ENCODE measurements around the gene IPO4.
A peak's percentile ranks its signal among the peaks of the same experiment; 100 is the strongest.
"Not testable (repeated sequence)": the region's sequence is repeated elsewhere in the genome, so short reads cannot be mapped to it uniquely, and the experiment has no call there.

IPO4 gene

DNA sequence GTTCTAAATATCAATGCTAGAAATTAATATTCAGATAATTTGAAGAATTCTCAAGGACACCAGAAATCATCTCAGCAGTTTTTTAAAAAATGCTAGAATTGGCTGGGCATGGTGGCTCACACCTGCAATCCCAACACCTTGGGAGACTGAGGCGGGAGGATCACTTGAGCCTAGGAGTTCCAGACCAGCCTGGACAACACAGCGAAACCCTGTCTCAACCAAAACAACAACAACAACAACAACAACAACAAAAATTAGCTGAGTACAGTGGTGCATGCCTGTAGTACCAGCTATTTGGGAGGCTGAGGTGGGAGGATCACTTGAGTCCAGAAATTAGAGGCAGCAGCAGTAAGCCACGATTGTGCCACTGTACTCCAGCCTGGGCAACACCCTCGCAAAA, 30.5 kb upstream of the IPO4 start:
- TF ChIP-seq, protein P1, sequence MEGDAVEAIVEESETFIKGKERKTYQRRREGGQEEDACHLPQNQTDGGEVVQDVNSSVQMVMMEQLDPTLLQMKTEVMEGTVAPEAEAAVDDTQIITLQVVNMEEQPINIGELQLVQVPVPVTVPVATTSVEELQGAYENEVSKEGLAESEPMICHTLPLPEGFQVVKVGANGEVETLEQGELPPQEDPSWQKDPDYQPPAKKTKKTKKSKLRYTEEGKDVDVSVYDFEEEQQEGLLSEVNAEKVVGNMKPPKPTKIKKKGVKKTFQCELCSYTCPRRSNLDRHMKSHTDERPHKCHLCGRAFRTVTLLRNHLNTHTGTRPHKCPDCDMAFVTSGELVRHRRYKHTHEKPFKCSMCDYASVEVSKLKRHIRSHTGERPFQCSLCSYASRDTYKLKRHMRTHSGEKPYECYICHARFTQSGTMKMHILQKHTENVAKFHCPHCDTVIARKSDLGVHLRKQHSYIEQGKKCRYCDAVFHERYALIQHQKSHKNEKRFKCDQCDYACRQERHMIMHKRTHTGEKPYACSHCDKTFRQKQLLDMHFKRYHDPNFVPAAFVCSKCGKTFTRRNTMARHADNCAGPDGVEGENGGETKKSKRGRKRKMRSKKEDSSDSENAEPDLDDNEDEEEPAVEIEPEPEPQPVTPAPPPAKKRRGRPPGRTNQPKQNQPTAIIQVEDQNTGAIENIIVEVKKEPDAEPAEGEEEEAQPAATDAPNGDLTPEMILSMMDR (IDR thresholded peaks at IDR 0.05; ENCODE audit: insufficient read depth, low read length, poor library complexity, severe bottlenecking), result no peak

GRCh38 chr14:24216876-24217275, 28.3 kb upstream of the IPO4 start:
- not testable (repeated sequence) for H3K4me3 ChIP-seq (replicated peaks; ENCODE audit: low read depth, low read length); H3K36me3 ChIP-seq (ENCODE audit: control insufficient read depth, insufficient read depth, low read length); H3K27me3 ChIP-seq (replicated peaks; ENCODE audit: control insufficient read depth, insufficient read depth, low read length); DNase-seq (ENCODE audit: extremely low read depth, insufficient read length)

More for the DNA sequence above, 30.5 kb upstream of the IPO4 start:
- DNase-seq (ENCODE audit: extremely low read depth, insufficient read length), result no peak
- no peak overlapping the region for H3K4me3 ChIP-seq (replicated peaks; ENCODE audit: low read depth, low read length)
- peaks cover 3% of the 10 kb centered on the region; the same call in 1 of the 2 replicates for H3K36me3 ChIP-seq (ENCODE audit: control insufficient read depth, insufficient read depth, low read length)
- no peaks in the 10 kb centered on the region for H3K27me3 ChIP-seq (replicated peaks; ENCODE audit: control insufficient read depth, insufficient read depth, low read length)

GRCh38 chr14:24216345-24216699, 27.7 kb upstream of the IPO4 start:
- DNase-seq (ENCODE audit: extremely low read depth, insufficient read length), result no peak
- H3K36me3 ChIP-seq (ENCODE audit: control insufficient read depth, insufficient read depth, low read length), result peaks cover 5% of the 10 kb centered on the region
- TF ChIP-seq, protein P1 (IDR thresholded peaks at IDR 0.05; ENCODE audit: insufficient read depth, low read length, poor library complexity, severe bottlenecking), result no peak
- H3K4me3 ChIP-seq (replicated peaks; ENCODE audit: low read depth, low read length), result peak overlapping the region; percentile 92; the same call in 1 of the 2 replicates
- no peaks in the 10 kb centered on the region for H3K27me3 ChIP-seq (replicated peaks; ENCODE audit: control insufficient read depth, insufficient read depth, low read length)

DNA sequence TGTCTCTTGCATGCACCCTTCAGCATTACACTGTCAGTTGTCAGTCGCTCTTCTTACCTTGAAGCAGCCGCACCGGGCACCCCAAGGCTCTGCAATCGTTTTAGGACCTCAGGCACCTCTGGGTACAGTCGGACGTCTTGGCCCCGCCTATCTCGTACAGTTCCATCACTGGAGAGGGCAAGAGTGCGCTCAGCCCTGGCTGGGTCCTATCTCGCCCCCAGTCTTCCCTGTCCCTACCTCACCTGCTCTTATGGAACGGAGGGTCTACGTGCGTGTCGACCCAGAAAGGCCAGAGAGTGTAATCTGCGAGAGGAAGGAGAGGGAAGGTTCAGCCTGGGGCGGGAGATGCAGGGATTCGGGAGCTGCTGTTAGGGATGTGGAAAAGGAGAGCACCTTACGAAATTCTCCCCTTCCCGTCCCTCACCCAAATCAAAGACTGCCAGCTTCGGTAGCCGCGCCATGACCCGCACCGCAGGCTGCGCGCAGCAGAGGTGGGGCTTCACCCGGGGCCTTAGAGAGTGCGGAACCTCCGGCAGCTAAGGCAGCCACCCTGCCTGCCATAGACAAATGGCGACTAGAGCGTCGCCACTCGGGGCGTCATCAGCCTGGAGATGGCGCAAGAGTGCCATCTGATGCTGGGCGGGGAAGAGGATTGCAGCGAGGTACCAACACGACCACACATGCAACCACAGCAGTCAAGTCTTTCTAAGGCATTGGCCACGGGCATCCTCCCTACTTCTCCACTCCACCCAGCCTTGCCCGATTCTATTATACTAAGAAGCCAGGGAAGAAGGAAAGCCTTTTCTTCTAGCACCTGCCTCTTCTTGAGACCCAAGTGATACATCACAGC, 27.1 kb upstream of the IPO4 start, which contains the start of gene MDP1:
Gene MDP1 (minus strand): TSS at position 572 of the 850 bp plus-strand sequence. CDS start 111 bp downstream, at position 461.
- Histone ChIP-seq H3K27me3 (replicated peaks; ENCODE audit: control insufficient read depth, insufficient read depth, low read length) (no peaks in the 10 kb centered on the region), H3K36me3 (ENCODE audit: control insufficient read depth, insufficient read depth, low read length) (peaks cover 7% of the 10 kb centered on the region), H3K4me3 (replicated peaks; ENCODE audit: low read depth, low read length) (peak within 1 kb of the TSS; percentile 92)
- DNase-seq (ENCODE audit: extremely low read depth, insufficient read length), result peak; percentile 86
- TF ChIP-seq, protein P1 (IDR thresholded peaks at IDR 0.05; ENCODE audit: insufficient read depth, low read length, poor library complexity, severe bottlenecking), result peak; percentile 87

GRCh38 chr14:24213866-24214662, 25.4 kb upstream of the IPO4 start:
- Histone ChIP-seq H3K4me3 (replicated peaks; ENCODE audit: low read depth, low read length) (peak overlapping the region; percentile 82), H3K27me3 (replicated peaks; ENCODE audit: control insufficient read depth, insufficient read depth, low read length) (no peaks in the 10 kb centered on the region), H3K36me3 (ENCODE audit: control insufficient read depth, insufficient read depth, low read length) (peaks cover 19% of the 10 kb centered on the region)
- TF ChIP-seq, protein P1 (IDR thresholded peaks at IDR 0.05; ENCODE audit: insufficient read depth, low read length, poor library complexity, severe bottlenecking), result peak; percentile 24
- DNase-seq (ENCODE audit: extremely low read depth, insufficient read length), result no peak
